ENCODE data around the gene ITPKC. TPM values are rescaled to one million over a fixed set of nuclear protein-coding genes. Genes with fewer than 3 reads are reported as not detected.

The ITPKC gene
- polyA plus RNA-seq, 1 of the 3 experiments (the other 2 are of a cell fraction): 6.3 TPM

- Histone ChIP-seq H3K9ac (peak overlapping the region; percentile 88), H3K4me2 (peak overlapping the region; percentile 99), H3K27me3 (ENCODE audit: insufficient read depth) (no peaks in the 10 kb centered on the region), H3K27ac (ENCODE audit: low read depth in 2 of 2, low read length in 1 of 2) (peak overlapping the region in 1 of 2 experiments; percentile 56; a peak in 1 of 4 replicates), H3K79me2 (ENCODE audit: insufficient read depth) (peaks cover 36% of the 10 kb centered on the region), H3F3A (replicated peaks; ENCODE audit: insufficient read depth) (peaks cover 6% of the 10 kb centered on the region), H4K20me1 (ENCODE audit: insufficient read depth) (peaks cover 26% of the 10 kb centered on the region), H3K4me1 (ENCODE audit: control insufficient read depth in 1 of 2, insufficient read depth in 2 of 2, low read depth in 1 of 2, low read length in 1 of 2) (peaks cover 9 to 28% of the 10 kb centered on the region in 2 experiments; a peak in 2 of 4 replicates), H2AFZ (ENCODE audit: low read depth) (no peak overlapping the region), H3K9me3 (no peaks in the 10 kb centered on the region), H3K4me3 (ENCODE audit: low read depth in 2 of 2, low read length in 1 of 2) (peak overlapping the region; percentile 69 to 71), H3K9me2 (no peaks in the 10 kb centered on the region), H3K36me3 (replicated peaks in 1 of 2; ENCODE audit: control insufficient read depth in 1 of 2, insufficient read depth in 2 of 2, low read length in 1 of 2) (peaks cover 7 to 13% of the 10 kb centered on the region in 2 experiments)
- no peak for DNase-seq
- TF ChIP-seq TCF12 (IDR thresholded peaks at IDR 0.05) (no peak), SMC3 (IDR thresholded peaks at IDR 0.05; ENCODE audit: low read depth, low read length) (no peak), USF1 (IDR thresholded peaks at IDR 0.05; ENCODE audit: borderline replicate concordance, low read depth) (no peak), YY1 (IDR thresholded peaks at IDR 0.05; ENCODE audit: low read depth) (no peak), TEAD4 (IDR thresholded peaks at IDR 0.05; ENCODE audit: borderline replicate concordance, insufficient read depth) (no peak), FOSL2 (IDR thresholded peaks at IDR 0.05; ENCODE audit: borderline replicate concordance, low read depth) (no peak), FOXJ3 (CRISPR knock-in tag; IDR thresholded peaks at IDR 0.05) (no peak), SIN3A (IDR thresholded peaks at IDR 0.05; ENCODE audit: borderline replicate concordance, low read depth, low read length) (no peak), CTCF (IDR thresholded peaks at IDR 0.05) (no peak), RFX5 (IDR thresholded peaks at IDR 0.05; ENCODE audit: low read length) (no peak), TAF1 (IDR thresholded peaks at IDR 0.05; ENCODE audit: borderline replicate concordance, low read depth, low read length) (no peak), NRF1 (IDR thresholded peaks at IDR 0.05; ENCODE audit: low read depth, low read length) (no peak)
- TF ChIP-seq, protein P1, sequence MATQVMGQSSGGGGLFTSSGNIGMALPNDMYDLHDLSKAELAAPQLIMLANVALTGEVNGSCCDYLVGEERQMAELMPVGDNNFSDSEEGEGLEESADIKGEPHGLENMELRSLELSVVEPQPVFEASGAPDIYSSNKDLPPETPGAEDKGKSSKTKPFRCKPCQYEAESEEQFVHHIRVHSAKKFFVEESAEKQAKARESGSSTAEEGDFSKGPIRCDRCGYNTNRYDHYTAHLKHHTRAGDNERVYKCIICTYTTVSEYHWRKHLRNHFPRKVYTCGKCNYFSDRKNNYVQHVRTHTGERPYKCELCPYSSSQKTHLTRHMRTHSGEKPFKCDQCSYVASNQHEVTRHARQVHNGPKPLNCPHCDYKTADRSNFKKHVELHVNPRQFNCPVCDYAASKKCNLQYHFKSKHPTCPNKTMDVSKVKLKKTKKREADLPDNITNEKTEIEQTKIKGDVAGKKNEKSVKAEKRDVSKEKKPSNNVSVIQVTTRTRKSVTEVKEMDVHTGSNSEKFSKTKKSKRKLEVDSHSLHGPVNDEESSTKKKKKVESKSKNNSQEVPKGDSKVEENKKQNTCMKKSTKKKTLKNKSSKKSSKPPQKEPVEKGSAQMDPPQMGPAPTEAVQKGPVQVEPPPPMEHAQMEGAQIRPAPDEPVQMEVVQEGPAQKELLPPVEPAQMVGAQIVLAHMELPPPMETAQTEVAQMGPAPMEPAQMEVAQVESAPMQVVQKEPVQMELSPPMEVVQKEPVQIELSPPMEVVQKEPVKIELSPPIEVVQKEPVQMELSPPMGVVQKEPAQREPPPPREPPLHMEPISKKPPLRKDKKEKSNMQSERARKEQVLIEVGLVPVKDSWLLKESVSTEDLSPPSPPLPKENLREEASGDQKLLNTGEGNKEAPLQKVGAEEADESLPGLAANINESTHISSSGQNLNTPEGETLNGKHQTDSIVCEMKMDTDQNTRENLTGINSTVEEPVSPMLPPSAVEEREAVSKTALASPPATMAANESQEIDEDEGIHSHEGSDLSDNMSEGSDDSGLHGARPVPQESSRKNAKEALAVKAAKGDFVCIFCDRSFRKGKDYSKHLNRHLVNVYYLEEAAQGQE (IDR thresholded peaks at IDR 0.05; ENCODE audit: low read depth, low read length): no peak
- TF ChIP-seq, protein P2, sequence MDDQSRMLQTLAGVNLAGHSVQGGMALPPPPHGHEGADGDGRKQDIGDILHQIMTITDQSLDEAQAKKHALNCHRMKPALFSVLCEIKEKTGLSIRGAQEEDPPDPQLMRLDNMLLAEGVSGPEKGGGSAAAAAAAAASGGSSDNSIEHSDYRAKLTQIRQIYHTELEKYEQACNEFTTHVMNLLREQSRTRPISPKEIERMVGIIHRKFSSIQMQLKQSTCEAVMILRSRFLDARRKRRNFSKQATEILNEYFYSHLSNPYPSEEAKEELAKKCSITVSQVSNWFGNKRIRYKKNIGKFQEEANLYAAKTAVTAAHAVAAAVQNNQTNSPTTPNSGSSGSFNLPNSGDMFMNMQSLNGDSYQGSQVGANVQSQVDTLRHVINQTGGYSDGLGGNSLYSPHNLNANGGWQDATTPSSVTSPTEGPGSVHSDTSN (IDR thresholded peaks at IDR 0.05): no peak
- TF ChIP-seq, protein P3, sequence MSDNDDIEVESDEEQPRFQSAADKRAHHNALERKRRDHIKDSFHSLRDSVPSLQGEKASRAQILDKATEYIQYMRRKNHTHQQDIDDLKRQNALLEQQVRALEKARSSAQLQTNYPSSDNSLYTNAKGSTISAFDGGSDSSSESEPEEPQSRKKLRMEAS (IDR thresholded peaks at IDR 0.05; ENCODE audit: low read depth): no peak
- ChIA-PET POLR2A (no interaction called here), CTCF (no interaction called here)
- WGBS (ENCODE audit: low lambda C conversion rate): 72% methylated on average over 4 of the region's 4 CpGs
These were observed 27.9 kb upstream of the ITPKC start for GRCh38 chr19:40688987-40689338.

All from SK-N-SH (cell line).